Psoas muscle (tissue), 8 donors: Measurements from ENCODE around the gene PLEKHN1. TPM values are rescaled to one million over a fixed set of nuclear protein-coding genes. Genes with fewer than 3 reads are reported as not detected.

Source experiments
- ATAC-seq, 4 donors: fragments of 200-7000 bp; cut with Tn5 transposase; one replicate each; pipeline ENCODE4 v1.9.1; 2020; ENCODE audit warnings: moderate library complexity in 3 of 4, mild to moderate bottlenecking in 2 of 4
- DNase-seq, 2 donors: peaks; one replicate each; pipeline ENCODE4 v3.0.0-alpha.2; 2020
- H3K27ac ChIP-seq: fragments of 200-600 bp; one replicate; pipeline ENCODE4 v1.8.0; 2022
- H3K27me3 ChIP-seq, 3 donors: fragments of 200-600 bp in 1 of 3; one replicate each; pipeline versions ENCODE4 v1.6.1 to v1.8.0; 2013 to 2022; ENCODE audit warnings: low read length in 2 of 3, mild to moderate bottlenecking in 2 of 3, moderate library complexity in 1 of 3; ENCODE audit not compliant: insufficient read depth in 3 of 3
- H3K36me3 ChIP-seq, 2 donors: fragments of 200-600 bp in 1 of 2; one replicate each; pipeline versions ENCODE4 v1.6.1 to v1.8.0; 2013 to 2022; ENCODE audit warnings: low read depth in 1 of 2, mild to moderate bottlenecking in 1 of 2, moderate library complexity in 1 of 2; ENCODE audit not compliant: insufficient read depth in 1 of 2
- H3K4me1 ChIP-seq: fragments of 200-600 bp; one replicate; pipeline ENCODE4 v1.8.0; 2022
- H3K4me3 ChIP-seq: fragments of 200-600 bp; one replicate; pipeline ENCODE4 v1.8.0; 2022; ENCODE audit warnings: mild to moderate bottlenecking
- H3K9me3 ChIP-seq: fragments of 200-600 bp; one replicate; pipeline ENCODE4 v1.8.0; 2022
- CTCF ChIP-seq: fragments of 200-600 bp; IDR thresholded peaks from one replicate; pipeline ENCODE4 v1.8.0; 2022; ENCODE audit warnings: antibody characterized with exemption
- WGBS, 3 donors: extraction: QIAGEN DNeasy Blood & Tissue Kit; methylation state at CpG; one replicate each; pipeline versions ENCODE4 v1.1.6 to v1.1.7; 2013; 5-methylcytosine and 5-hydroxymethylcytosine counted together
- intact Hi-C, 2 donors: fragments of 100-400 bp; cut with DNase I; formaldehyde crosslinking; loops; one replicate each; pipeline versions ENCODE4 v1.11.0 to v1.14.2; 2022
- polyA plus RNA-seq, 3 donors: library from polyadenylated mRNA; stranded (reverse); fragments of 200-250 nt; gene quantifications; one replicate each; pipeline ENCODE4 v1.2.3, GENCODE V29; 2013
- total RNA-seq, 4 donors: library from RNA; stranded (reverse); fragmentation: NEBNext Ultra II Directional in 2 of 4; extraction: Animal tissue kit (Norgen Biotek cat#: 25700) in 2 of 4; gene quantifications; one replicate each; pipeline versions ENCODE4 v1.2.1 to v1.2.4, GENCODE V29; 2021 to 2023
- donor health status: healthy with polysubstance abuse.
- donor health status: DM: no; HTN: no; CAD: no; lungs with moderate emphysema.
- donor health status: Bipolar disorder and iron deficiency.
- donor health status: healthy.
- donor health status: DM: yes; HTN: yes; CAD: no.
- donor health status: DM: no; HTN: no; CAD: no.
- donor health status: DM: no; HTN: no; CAD: no.
- donor health status: DM: yes; HTN: yes; CAD: no.

The PLEKHN1 gene
- total and polyA plus RNA-seq, 7 donors: 0.03 TPM; not detected in 6

- Histone ChIP-seq H3K27ac (no peak overlapping the region), H3K9me3 (no peaks in the 10 kb centered on the region), H3K36me3 (peaks cover 8 to 98% of the 10 kb centered on the region in 2 donors), H3K4me1 (no peaks in the 10 kb centered on the region), H3K27me3 (no peaks in the 10 kb centered on the region), H3K4me3 (no peak overlapping the region)
- ATAC-seq (peak in 1 of 4 donors; percentile 16), DNase-seq (no peak)
- 69 to 73% (median 71%) methylated on average over 6 of the region's 6 CpGs for WGBS, 3 donors
- peak; percentile 6 for TF ChIP-seq CTCF
- intact Hi-C loops: no loop called here
Measured at GRCh38 chr1:951364-951763, 14.9 kb upstream of the PLEKHN1 start.

- Histone ChIP-seq H3K27ac (no peak overlapping the region), H3K27me3 (no peaks in the 10 kb centered on the region), H3K36me3 (peaks cover 8 to 96% of the 10 kb centered on the region in 2 donors), H3K4me3 (no peak overlapping the region), H3K9me3 (no peaks in the 10 kb centered on the region), H3K4me1 (peaks cover under 1% of the 10 kb centered on the region)
- 92% methylated on average over 14 to 15 of the region's 15 CpGs for WGBS, 3 donors
- no peak for ATAC-seq
- intact Hi-C loops: no loop called here
- TF ChIP-seq CTCF: no peak
- no peak for DNase-seq
Measured at GRCh38 chr1:952201-952600, 14.1 kb upstream of the PLEKHN1 start.

- DNase-seq (no peak), ATAC-seq (no peak)
- Histone ChIP-seq H3K27ac (no peak overlapping the region), H3K9me3 (no peaks in the 10 kb centered on the region), H3K27me3 (no peaks in the 10 kb centered on the region), H3K4me1 (peaks cover 4% of the 10 kb centered on the region), H3K36me3 (peaks cover 8 to 92% of the 10 kb centered on the region in 2 donors), H3K4me3 (no peak overlapping the region)
- no peak for TF ChIP-seq CTCF
- intact Hi-C loops: no loop called here
- 78 to 85% (median 82%) methylated on average over 7 of the region's 7 CpGs for WGBS, 3 donors
Measured at GRCh38 chr1:952603-953002, 13.7 kb upstream of the PLEKHN1 start.

DNA sequence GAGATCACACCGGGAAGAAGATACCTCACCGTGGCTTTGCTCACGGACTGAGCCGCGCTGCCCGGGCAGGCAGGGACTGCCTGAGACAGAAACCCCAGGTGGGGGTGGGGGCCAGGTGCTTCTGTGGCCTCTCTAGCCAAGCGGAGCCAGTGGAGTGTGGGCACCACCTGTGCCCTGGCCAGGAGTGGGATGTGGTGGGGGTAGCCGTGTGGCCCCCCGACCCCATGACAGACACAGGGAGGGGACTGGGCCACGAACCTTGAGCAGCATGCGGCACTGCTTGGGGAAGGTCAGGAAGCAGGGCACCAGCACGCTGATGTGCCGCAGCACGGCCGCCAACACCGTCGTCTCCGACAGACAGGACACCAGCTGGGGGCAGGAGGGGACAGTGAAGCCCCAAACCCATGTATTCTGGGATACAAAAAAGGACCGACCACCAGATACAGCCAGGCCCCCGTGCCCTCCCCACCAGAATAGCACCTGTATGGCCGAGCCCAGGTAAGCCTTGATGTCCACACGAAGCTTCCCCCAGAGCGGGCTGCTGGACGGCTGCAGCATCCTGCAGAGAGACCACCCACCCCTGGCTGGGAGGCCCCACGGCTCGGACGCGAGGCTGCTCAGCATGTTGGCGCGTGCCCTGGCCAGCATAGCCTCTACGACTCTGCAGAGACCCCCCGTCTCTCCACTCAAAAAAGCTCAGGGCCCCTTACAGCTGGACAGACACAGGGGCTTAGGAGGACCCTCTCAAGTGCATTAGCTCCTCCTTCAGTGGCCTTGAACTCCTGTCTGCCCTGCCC, 12.6 kb upstream of the PLEKHN1 start:
- no peak for DNase-seq
- no peak for ATAC-seq
- Histone ChIP-seq H3K27ac (no peak overlapping the region), H3K36me3 (peaks cover 8 to 81% of the 10 kb centered on the region in 2 donors), H3K27me3 (no peaks in the 10 kb centered on the region), H3K4me3 (no peak overlapping the region), H3K4me1 (peaks cover 11% of the 10 kb centered on the region), H3K9me3 (no peaks in the 10 kb centered on the region)
- 86 to 89% (median 88%) methylated on average over 32 of the region's 32 CpGs for WGBS, 3 donors
- intact Hi-C loops: no loop called here
- TF ChIP-seq CTCF: no peak
